GM18907 (cell line): ENCODE measurements around the gene NUDT13.
"Not testable (repeated sequence)": the region's sequence is repeated elsewhere in the genome, so short reads cannot be mapped to it uniquely, and the experiment has no call there.

ENCODE experiments used
- ATAC-seq: cut with Tn5 transposase; IDR thresholded peaks from one replicate; pipeline ENCODE4 v1.9.1; 2021; ENCODE audit warnings: mild to moderate bottlenecking, moderate library complexity; ENCODE audit not compliant: unreplicated experiment

NUDT13 gene

GRCh38 chr10:73097305-73097670 lies 13.0 kb upstream of the NUDT13 start:
- ATAC-seq, result no peak

DNA sequence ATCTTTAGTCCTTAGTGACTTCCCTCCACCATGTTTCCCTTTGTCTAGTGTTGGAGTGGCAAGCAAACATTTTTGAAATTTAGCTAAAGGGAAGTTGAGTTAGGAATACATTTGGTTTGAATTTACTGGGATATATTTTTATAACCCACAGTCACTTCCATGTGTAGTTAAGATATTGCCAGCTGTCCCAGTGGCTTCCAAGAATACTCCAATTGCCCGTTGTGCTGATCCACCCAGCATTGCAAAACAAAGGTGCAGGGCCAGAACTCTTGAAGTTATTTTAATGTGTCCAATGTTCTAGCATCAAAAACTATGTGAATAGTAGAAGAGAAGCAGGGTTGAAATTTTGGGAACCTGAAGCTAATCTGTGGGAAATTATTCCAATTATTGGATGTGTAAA lies 11.1 kb upstream of the NUDT13 start:
- no peak for ATAC-seq

DNA sequence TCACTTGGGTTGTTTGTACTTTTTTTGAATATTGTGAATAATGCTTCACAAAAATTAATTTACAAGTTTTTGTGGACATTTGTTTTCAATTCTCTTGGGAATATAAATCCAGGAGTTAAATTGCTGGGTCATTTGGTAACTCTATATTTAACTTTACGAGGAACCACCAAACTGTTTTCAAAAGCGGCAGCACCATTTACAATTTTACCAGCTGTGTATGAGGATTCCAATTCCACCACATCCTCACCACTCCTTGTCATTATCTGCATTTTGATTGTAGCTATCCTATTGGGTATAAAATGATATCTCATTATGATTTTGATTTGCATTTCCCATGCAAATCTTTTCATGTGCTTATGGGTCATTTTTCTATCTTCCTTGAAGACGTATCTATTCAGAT lies 4.0 kb upstream of the NUDT13 start:
- ATAC-seq, result no peak

DNA sequence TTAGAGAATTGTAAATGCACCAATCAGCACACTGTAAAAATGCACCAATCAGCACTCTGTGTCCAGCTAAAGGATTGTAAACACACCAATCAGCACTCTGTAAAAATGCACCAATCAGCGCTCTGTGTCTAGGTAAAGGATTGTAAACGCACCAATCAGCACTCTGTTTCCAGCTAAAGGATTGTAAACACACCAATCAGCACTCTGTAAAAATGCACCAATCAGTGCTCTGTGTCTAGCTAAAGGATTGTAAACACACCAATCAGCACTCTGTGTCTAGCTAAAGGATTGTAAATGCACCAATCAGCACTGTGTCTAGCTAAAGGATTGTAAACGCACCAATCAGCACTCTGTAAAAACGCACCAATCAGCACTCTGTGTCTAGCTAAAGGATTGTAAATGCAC lies 1.0 kb upstream of the NUDT13 start:
- not testable (repeated sequence) for ATAC-seq

DNA sequence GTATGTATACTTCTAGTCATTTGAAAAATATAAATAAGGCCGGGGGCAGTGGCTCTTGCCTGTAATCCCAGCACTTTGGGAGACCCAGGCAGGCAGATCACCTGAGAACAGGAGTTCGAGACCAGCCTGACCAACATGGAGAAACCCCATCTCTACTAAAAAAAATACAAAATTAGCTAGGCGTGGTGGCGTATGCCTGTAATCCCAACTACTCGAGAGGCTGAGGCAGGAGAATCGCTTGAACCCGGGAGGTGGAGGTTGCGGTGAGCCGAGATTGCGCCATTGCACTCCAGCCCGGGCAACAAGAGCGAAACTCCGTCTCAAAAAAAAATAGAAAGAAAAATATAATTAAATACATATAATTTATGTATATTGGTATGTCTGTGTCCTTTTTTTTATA lies 1.8 kb downstream of the NUDT13 start:
- not testable (repeated sequence) for ATAC-seq

DNA sequence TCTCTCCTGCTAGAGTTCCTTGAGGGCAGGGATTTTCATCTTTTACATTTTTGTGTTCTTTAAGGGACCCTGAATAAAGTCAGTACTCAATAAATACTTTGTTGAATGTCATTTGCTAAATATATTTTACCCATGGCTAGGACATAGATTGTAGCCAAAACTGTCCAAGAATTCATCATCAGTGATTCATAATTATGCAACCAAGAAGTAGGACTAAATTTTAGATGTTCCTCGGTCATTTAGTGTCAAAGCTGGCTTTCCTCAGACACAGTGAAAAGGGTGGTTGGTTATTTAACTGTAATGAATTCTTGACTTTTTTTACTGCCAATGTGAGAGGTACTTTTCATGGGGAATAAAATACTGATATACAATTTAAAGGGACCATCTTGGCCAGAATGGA lies 3.3 kb downstream of the NUDT13 start:
- ATAC-seq, result no peak

DNA sequence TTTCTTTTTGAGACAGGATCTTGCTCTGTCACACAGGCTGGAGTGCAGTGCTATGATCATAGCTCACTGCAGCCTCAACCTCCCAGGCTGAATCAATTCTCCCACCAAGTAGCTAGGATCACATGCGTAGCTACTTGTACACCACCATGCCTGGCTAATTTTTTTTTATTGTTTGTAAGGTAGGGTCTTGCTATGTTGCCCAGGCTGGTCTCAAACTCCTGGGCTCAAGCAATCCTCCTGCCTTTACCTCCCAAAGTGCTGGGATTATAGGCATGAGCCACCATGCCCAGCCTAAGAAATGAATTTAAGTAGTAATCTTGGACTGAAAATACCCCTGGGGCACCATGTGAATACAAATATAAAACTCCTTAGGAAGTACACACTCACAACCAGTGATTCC lies 5.8 kb downstream of the NUDT13 start:
- no peak for ATAC-seq

- peak; percentile 55 for ATAC-seq
These were observed 7.9 kb downstream of the NUDT13 start for GRCh38 chr10:73117976-73118743.

GRCh38 chr10:73119457-73119856 lies 9.2 kb downstream of the NUDT13 start:
- ATAC-seq, result no peak

DNA sequence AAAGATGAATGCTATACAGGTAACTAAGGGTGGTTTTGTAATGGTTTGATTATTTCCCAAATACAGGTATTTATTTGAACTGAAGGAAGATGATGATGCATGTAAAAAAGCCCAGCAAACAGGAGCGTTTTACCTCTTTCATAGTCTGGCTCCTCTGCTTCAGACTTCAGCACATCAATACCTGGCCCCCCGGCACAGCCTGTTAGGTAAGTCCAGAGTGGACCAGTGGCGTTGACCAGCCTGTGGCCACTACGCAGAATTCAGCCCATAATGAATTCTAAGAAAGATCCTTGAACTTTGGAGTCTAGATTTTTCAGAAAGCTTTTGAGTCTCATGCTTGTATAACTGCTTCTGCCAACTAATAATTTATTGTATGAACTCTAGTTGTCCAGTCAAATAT lies 9.7 kb downstream of the NUDT13 start:
- ATAC-seq, result no peak

DNA sequence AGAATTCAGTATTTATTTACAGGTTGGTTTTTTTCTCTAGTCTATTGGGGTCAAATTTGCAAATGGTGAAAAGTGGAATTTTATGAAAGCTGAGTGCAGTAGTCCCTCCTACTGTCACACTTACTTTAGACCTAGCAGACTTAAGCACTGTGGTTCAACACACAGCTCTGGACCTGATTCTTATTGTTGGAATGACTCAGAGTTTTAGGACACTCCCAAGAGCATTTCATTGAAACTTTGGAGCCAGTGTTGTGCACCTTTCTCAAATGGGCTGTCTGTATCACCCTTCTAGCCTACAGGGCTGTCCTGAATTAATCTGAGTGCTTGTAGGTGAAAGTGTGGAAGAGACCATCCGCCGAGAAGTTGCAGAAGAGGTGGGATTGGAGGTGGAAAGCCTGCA lies 16.1 kb downstream of the NUDT13 start:
- no peak for ATAC-seq

DNA sequence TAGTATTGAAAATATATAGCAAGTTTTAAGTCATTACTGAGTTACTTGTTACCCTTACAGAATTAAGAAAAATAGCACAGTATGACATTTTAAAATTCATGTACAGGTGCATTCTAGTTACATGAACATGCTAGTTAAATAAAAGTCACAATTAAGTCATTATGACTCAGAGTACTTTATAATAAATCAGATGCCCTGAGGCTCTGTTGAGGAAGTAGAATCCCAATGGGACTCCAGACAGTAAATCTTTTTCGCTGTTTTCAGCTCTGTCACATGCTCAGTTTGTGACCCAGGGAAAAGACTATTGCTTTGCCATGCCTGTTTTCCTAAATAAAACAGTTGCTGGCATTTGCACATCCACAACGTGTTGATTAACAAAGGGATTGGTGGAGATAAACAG lies 21.0 kb downstream of the NUDT13 start:
- ATAC-seq, result no peak

DNA sequence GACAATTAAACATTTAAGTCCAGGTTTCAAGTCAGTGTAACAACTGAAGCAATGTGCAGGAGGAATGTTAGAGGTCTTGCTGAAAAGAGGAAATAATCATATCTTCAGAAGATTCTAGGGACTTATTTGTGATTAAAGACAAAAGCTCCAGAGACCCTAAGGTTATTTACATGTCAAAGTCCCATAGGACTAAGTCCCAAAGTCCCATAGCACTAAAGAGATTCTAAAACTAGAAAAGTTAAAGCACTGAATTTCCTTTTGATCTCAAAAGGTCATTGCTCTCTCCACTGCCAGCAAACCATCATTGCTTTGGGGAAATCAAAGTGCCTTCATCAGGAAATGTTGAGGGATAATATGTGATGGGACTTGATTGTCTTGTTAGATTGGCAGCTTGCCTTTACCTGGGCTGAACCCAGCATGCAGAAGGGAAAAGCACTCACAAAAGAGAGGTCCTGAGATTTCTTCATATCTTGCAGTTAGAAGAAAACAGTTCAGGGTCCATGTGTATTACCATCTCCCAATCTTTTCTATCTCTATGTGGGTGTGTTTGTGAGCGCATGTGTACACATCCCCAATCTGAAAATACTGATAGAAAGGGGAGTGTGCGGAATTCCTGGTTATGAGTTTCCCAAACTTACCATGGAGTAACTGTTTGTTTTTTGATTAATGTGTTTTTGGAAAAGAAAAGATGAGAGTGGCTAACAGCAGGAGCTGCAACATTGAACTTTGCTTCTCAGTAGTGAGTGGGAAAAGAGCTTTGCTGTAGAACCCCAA lies 21.8 kb downstream of the NUDT13 start:
- no peak for ATAC-seq

DNA sequence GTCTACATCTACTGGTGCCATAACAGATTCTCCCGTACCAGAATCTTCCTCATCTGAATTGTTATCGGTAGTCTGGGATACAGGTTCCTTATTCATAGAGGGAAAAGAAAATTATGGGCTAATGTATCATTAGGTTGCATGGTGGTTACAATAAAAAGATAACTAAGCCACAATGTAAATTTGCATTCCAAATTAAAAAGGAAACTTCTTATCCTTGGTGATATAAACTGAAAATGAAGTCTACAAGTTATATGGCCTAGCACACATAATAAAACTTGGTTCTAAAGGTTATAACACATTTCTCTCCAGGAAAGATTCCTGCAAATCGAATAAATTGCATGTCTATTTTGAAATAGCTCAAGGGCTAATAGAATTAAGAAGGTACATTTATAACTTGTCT lies 24.5 kb downstream of the NUDT13 start:
- ATAC-seq, result no peak

GRCh38 chr10:73136627-73137026 lies 26.4 kb downstream of the NUDT13 start:
- no peak for ATAC-seq

GRCh38 chr10:73139251-73139650 lies 29.0 kb downstream of the NUDT13 start:
- ATAC-seq, result no peak

GRCh38 chr10:73141603-73142002 lies 31.3 kb downstream of the NUDT13 start:
- no peak for ATAC-seq

DNA sequence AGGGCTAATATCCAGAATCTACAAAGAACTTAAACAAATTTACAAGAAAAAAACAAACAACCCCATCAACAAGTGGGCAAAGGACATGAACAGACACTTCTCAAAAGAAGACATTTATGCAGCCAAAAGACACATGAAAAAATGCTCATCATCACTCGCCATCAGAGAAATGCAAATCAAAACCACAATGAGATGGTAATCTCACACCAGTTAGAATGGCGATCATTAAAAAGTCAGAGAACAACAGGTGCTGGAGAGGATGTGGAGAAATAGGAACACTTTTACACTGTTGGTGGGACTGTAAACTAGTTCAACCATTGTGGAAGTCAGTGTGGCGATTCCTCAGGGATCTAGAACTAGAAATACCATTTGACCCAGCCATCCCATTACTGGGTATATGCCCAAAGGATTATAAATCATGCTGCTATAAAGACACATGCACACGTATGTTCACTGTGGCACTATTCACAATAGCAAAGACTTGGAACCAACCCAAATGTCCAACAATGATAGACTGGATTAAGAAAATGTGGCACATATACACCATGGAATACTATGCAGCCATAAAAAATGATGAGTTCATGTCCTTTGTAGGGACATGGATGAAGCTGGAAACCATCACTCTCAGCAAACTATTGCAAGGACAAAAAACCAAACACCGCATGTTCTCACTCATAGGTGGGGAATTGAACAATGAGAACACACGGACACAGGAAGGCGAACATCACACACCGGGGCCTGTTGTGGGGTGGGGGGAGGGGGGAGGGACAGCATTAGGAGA lies 40.6 kb downstream of the NUDT13 start:
- not testable (repeated sequence) for ATAC-seq

- ATAC-seq, result no peak
These were observed 41.8 kb downstream of the NUDT13 start for GRCh38 chr10:73152009-73152408.

GRCh38 chr10:73156054-73156453 lies 45.8 kb downstream of the NUDT13 start:
- ATAC-seq, result no peak

DNA sequence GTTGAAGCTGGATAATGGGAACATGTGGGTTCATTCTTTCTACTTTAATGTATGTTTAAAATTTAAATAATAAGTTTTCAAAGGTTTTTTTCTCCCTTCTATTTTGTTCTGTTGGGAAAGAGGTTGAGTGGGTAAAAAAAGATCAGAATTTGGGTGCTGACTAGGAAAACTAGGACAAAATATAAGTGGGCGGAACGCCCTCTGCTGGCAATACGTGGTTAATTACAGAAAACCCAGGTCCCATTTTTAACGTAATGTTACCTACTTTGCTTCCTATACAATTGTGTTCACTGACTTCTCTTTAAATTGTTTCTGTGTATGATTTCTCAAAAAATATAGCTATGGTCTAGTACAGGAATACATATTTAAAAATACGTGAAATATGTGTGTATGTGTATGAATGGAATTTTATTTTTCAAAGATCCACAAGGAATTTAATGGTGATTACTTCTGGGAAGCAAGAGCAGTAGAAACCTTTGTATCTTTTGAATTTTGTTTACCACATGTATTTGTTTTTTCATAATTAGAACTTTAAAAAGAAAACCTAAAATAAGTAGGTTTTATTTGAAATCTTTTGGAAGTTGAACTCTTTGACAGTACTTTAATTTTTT lies 48.9 kb downstream of the NUDT13 start:
- no peak for ATAC-seq
